GM21423 (cell line): ENCODE results near the gene DSCAML1.

Experiments used
- ATAC-seq: cut with Tn5 transposase; IDR thresholded peaks from one replicate; pipeline ENCODE4 v1.9.1; 2021; ENCODE audit warnings: mild to moderate bottlenecking, moderate library complexity; ENCODE audit not compliant: unreplicated experiment

DSCAML1 gene

DNA sequence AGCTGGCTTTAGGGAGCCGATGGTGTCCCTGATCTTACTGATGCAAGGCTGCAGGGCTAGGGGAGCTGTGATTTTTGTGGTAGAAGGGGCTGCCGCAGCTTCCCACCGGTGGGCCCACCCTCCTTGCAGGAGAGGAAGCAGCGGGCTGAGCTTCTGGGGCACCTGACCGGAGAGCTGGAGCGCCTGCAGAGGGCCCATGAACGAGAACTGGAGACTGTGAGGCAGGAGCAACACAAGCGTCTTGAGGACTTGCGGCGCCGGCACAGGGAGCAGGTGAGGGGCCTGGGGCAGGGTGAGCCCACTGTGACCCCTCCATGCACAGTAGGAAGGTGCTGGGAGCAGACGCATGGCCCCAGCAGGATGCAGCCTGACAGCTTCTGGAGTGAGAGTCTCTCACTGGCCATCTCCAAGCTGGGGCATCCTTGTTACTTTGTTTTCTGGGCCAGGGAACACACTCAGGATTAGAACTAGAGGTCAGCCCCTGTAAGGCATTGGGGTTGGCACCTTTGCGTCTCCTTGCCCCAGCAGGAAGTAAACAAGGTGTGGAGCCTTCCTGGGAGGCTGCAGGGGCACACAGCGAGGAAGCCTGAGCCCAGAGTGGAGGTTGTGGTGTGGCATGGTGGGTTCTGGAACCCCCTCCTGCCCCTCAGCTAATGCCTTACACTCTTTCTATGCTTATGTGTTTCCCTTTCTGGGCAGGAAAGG lies 402.6 kb downstream of the DSCAML1 start:
- ATAC-seq, result no peak

DNA sequence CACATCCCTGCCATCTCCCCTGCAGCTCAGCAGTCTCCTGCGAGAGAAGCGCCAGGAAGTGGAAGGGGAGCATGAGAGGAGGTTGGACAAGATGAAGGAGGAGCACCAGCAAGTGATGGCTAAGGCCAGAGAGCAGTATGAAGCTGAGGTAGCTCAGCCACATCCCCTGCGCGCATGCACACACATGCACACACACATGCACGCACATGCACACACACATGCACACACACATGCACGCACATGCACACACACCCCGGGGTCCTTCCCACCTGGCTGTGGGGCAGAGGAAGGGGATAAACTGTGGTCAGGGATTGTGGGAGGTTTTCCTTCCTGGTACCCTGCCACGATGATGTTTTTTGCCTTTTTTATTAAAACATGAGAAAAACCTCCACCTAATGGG lies 404.0 kb downstream of the DSCAML1 start:
- no peak for ATAC-seq

DNA sequence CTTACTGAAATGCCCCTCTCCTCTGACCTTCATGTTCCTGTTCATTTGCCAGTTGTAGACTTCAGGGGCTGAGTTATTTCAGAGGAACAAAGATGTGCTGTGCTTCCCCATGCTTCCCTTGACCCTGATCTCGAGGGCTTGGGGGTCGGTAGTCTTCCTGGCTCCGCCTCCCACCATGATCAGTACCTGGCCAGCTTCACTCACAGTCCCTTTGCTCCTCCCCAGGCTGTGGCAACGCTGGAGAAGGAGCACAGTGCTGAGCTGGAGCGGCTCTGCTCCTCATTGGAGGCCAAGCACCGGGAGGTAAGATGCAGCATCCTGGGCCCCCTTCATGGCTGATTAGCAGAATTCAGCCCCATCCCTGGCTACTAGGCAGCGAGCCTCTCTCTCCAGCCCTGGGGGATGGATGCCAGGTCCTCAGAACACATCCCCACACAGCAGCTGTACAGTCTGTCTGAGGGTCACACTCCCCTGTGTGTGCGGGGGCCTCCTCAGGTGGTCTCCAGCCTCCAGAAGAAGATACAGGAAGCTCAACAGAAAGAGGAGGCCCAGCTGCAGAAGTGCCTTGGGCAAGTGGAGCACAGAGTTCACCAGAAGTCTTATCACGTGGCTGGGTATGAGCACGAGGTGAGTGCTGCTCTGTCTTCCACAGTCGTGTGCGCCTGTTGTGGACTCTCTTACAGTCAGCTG lies 404.9 kb downstream of the DSCAML1 start:
- no peak for ATAC-seq

DNA sequence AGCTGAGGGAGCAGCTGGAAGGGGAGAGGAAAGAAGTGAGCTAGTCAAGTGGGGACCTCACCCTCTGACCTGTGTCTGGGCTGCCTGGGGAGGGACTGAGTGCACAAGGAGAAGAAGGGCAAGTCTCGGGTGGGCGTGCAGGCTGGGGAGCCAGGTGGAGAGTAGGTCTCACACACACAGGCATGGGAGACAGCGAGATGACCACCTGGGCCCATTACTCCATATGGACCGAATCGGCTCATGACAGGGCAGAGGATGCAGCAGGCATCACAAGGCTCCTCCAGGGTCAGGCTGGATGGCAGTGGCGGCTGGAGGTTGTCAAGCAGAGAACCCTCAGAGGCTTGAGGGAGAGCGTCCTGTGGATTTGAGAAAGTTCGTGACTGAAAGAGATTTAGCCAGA lies 405.8 kb downstream of the DSCAML1 start:
- ATAC-seq, result no peak

DNA sequence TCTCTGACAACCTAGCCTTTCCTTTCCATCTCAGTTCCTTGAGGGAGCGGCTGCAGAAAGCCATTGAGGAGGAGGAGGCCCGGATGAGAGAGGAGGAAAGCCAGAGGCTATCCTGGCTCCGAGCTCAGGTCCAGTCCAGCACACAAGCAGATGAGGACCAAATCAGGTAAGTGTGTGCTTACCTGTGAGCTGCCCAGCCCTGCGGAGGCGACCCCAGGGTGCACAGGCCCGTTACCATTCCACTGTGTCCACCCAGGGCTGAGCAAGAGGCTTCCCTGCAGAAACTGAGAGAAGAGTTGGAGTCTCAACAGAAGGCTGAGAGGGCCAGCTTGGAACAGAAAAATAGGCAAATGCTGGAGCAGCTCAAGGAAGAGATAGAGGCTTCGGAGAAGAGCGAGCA lies 406.3 kb downstream of the DSCAML1 start:
- ATAC-seq, result no peak

DNA sequence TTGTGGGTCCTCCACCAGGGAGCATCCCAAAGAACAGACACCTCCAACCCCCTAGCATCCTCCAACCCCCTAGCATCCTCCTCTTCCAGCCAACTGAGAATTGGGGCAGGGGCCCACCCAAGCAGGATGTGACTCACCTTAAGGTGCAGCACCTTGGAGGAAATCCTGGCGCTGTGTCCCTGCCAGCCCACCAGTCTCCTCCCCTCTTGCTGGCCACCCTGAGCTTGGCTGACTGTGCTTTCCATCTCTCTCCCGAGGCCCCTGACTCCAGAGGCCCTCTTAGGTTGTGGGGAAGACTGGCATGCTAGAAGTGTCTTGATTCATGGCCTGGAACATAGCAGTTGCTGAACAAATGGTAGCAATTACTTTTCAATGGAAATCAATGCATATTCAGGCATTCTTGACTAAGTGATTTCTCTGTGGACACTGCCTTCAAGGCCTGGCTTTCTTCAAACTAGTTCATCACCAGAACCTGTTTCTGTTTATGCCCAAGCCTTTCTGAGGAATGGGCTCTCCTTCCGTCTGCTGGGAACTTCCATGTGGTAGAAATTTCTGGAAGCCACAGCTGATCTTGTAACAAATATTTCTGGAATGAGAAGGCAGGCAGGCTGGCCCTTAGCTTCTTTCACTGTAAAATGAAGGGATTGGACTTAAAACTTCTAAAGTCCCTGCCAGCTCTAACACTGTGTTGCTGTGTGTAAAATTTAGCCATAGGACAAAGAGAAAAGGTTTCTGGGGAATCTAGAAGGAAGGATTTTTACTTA lies 408.8 kb downstream of the DSCAML1 start:
- ATAC-seq, result no peak

DNA sequence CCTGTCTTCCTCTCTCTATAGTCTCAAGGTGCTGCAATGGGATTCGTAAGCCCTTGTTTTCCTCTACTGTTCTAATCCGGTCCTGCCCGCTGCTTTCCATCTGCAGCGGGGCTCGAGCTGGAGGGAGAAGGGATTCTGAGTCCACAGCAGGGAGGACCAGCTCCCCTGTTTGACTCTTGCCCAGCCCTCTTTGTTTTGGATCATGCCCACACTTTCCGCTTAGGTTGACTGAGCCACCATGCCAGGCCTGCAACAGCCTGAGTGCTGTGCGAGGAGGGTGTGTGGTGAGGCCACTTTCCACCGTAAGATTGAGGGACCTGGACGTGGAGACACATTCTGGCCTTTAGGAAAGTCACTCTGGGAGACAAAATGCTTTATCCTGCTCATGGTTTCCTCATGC lies 411.1 kb downstream of the DSCAML1 start:
- ATAC-seq, result no peak

DNA sequence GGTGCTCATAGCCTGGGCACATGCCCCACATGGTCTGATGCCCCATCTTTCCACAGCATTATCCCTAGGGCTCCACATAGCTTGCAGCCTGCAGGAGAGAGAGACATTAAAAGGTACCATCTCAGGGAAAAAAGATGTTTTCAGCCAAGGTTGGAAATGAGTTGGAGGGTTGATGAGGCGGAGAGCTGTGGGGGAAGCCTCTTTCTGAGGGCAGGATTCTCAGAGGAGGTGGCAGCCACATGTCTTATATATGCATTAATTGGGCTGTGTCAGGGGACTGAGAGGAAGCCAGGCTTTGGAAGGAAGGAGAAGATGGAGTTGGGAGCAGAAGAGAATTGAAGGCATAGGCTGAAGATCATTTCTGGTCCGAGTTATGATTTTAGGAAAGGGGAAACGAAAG lies 411.5 kb downstream of the DSCAML1 start:
- ATAC-seq, result no peak

DNA sequence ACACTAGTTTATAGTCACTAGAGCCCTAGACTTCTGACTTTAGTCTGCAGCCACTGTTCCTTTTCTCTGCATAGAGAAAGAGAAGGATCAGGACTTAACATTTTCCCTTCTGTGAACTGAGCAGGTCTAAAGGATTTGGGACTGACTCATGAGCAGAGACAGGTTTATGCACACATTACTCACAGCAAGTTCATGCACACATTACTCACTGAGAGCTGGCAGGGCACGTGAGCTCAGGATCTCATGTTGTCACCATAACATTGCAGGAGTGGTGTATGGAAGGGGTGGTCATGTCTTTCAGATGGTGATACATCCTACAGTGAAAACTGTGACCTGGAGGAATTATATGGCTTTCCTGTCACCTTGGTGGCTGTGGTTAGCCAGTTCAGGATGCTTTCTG lies 413.0 kb downstream of the DSCAML1 start:
- ATAC-seq, result no peak

DNA sequence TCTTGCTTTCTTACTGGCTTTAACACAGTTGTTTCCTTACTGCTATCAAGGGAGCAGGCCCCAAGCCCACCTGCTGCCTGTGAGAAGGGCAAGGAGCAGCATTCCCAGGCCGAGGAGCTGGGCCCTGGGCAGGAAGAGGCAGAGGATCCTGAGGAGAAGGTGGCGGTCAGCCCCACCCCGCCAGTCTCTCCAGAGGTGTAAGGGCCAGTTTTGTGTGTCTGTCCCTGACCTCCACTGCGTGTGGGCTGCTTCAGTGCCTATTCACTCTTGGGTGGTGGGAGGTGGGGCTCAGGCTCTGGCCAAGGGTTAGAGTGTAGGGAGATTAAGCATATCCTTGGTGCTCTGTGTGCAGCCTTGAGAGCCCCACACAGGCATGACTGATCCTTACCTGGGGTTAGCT lies 414.3 kb downstream of the DSCAML1 start:
- no peak for ATAC-seq

DNA sequence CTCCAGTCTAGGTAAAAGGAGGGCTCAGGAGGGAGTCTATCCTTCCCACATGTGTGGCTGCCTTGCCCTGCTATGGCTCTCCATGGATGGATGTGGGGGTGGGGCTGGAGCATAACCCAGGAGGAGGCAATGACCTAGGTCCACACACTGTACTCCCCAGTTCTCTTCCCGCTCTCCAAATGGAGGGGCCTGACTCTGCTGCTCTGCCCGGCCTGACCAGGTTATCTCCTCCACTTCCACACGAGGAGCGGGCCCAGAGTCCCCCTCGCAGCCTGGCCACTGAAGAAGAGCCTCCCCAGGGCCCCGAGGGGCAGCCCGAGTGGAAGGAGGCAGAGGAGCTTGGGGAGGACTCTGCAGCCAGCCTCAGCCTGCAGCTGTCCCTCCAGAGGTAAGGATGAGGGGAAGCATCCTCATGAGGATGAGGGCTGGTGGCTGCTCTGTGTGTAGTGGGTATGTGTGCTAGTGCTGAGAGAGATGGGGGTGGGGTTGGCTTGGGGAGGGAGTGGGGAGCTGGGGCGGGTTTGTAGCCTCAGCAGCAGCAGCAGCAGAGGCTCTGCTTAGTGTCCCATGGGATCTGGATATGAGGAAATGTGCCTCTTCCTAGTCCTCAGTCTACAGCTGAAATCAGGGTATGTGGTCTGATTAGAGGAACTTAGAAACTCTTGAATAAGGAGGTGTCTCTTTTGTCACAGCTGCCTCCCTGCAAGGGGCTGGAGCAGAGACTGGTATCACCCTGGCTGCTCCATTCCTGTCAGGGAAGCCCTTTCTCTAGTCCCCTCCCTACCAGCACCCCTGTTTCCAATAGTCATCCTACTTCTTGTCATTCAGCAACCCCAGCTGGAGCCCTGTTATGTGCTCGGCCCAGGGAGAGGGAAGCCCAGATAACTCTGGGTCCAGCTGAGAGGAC lies 415.3 kb downstream of the DSCAML1 start:
- no peak for ATAC-seq

DNA sequence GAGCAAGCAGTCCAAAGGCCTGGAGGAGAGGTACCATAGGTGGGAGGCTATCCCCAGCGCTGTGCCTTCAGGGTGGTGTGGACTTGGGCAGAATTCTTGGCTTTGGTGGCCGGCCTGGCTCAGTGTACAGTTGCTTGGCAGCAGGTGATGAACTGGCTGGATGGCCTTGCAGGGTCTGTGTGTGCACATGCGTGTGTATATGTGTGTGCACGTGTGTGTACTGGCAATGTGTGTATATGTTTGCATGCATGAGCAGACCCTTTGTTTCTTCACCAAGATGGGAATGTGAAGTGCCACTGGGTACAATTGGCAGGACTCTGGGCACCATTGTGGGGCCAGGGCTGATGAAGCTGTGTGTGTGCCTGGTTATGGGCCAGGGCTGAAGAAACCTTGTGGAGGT lies 416.3 kb downstream of the DSCAML1 start:
- ATAC-seq, result no peak

DNA sequence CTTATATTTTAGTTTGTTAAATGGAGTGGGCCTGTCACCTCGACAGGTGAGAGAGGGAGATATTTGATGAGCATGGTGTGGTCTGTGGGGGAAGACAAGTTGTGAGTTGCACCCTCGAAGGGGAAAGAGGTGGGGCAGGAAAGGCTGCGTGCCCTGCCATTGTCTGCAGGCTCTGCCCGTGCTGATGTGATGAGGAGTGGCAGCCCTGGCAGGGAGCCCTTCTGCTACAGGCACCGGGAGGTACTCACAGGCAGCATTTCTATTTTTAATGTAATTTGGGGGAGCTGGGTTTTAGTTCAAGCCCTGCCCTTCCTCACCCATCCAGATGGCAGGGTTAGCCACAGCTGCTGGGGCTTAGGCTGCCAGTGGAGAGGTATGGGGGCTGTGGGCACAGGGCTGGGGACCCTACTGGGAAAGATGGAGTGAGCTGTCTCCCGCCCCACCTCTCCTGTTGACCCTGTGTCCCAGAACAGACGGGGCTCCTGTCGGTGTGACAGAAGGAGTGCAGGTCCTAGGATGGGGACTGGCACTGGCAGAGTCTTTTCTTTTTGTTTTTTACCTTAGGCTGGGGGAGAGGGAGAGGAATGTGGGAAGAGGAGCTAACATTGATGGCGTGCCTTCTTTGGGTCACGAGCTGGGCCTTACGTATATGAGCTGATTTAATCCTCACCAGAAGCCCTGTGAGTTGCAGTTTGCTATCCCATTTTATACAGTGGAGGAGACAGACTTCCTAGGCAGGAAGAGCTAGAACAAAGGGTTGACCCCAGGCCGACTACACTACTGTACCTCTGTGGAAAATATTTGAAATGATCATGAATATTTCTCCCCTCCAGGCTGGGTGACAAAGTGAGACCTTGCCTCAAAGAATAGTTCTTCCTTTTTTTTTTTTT lies 417.8 kb downstream of the DSCAML1 start:
- ATAC-seq, result no peak
